Colonic mucosa (tissue), 4 donors: ENCODE measurements around the gene DPY19L3. TPM values are rescaled to one million over a fixed set of nuclear protein-coding genes. Genes with fewer than 3 reads are reported as not detected.

Experiments
- DNase-seq: peaks from one replicate; pipeline ENCODE4 v3.0.0-alpha.2; 2020
- H3K27ac ChIP-seq: fragments of 200-600 bp; one replicate; pipeline ENCODE4 v1.8.0; 2021
- H3K27me3 ChIP-seq: fragments of 200-600 bp; one replicate; pipeline ENCODE4 v1.8.0; 2021
- H3K36me3 ChIP-seq: fragments of 200-600 bp; one replicate; pipeline ENCODE4 v1.8.0; 2021
- H3K4me1 ChIP-seq: fragments of 200-600 bp; one replicate; pipeline ENCODE4 v1.8.0; 2021; ENCODE audit warnings: mild to moderate bottlenecking
- H3K4me3 ChIP-seq: fragments of 200-600 bp; one replicate; pipeline ENCODE4 v1.8.0; 2021
- H3K9ac ChIP-seq, 2 donors: one replicate each; pipeline ENCODE4 v1.7.0; 2013; ENCODE audit warnings: control low read depth in 2 of 2, low read depth in 2 of 2, low read length in 2 of 2
- H3K9me3 ChIP-seq: fragments of 200-600 bp; one replicate; pipeline ENCODE4 v1.8.0; 2021
- CTCF ChIP-seq: fragments of 200-600 bp; IDR thresholded peaks from one replicate; pipeline ENCODE4 v1.8.0; 2022; ENCODE audit warnings: antibody characterized with exemption, mild to moderate bottlenecking
- intact Hi-C: fragments of 100-400 bp; cut with DNase I; formaldehyde crosslinking; loops from one replicate; pipeline ENCODE4 v1.14.1; 2022
- total RNA-seq, 2 donors: library from RNA; stranded (reverse); fragmentation: NEBNext Ultra II Directional in 1 of 2; extraction: Animal tissue kit (Norgen Biotek cat#: 25700) in 1 of 2; gene quantifications; one replicate each; pipeline ENCODE4 v1.2.1, GENCODE V29; 2021
- donor health status: healthy.
- donor health status: DM: no; HTN: no; CAD: no.
- donor health status: DM: no; HTN: no; CAD: no.

Gene DPY19L3, protein sequence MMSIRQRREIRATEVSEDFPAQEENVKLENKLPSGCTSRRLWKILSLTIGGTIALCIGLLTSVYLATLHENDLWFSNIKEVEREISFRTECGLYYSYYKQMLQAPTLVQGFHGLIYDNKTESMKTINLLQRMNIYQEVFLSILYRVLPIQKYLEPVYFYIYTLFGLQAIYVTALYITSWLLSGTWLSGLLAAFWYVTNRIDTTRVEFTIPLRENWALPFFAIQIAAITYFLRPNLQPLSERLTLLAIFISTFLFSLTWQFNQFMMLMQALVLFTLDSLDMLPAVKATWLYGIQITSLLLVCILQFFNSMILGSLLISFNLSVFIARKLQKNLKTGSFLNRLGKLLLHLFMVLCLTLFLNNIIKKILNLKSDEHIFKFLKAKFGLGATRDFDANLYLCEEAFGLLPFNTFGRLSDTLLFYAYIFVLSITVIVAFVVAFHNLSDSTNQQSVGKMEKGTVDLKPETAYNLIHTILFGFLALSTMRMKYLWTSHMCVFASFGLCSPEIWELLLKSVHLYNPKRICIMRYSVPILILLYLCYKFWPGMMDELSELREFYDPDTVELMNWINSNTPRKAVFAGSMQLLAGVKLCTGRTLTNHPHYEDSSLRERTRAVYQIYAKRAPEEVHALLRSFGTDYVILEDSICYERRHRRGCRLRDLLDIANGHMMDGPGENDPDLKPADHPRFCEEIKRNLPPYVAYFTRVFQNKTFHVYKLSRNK
- total RNA-seq: 10 to 100 TPM; 12.1 to 13.6 TPM

- no peaks in the 10 kb centered on the region for H3K4me1 ChIP-seq
- peak within 1 kb of the TSS; percentile 81 to 96 for H3K9ac ChIP-seq
- no peaks in the 10 kb centered on the region for H3K27me3 ChIP-seq
- peak; percentile 96 for DNase-seq
- no peaks in the 10 kb centered on the region for H3K9me3 ChIP-seq
- intact Hi-C loops: loop anchor here (10.0 kb wide), 1 partner anchor 61 kb away; the partner anchor contains the start of gene ZNF507
- H3K27ac ChIP-seq: peak within 1 kb of the TSS; percentile 99
- peak within 1 kb of the TSS; percentile 88 for H3K4me3 ChIP-seq
- no peak for TF ChIP-seq CTCF
- no peaks in the 10 kb centered on the region for H3K36me3 ChIP-seq
Measured at GRCh38 chr19:32405431-32406160, at the start of gene DPY19L3. TSS of gene DPY19L3 (plus strand) at chr19:32405770. CDS start at chr19:32408254, 2,484 bp downstream.

- Histone ChIP-seq H3K4me1 (no peaks in the 10 kb centered on the region), H3K9me3 (no peaks in the 10 kb centered on the region), H3K27ac (no peak overlapping the region), H3K4me3 (no peak overlapping the region), H3K27me3 (no peaks in the 10 kb centered on the region), H3K36me3 (no peaks in the 10 kb centered on the region), H3K9ac (no peak overlapping the region)
- no peak for TF ChIP-seq CTCF
- intact Hi-C loops: no loop called here
- no peak for DNase-seq
Measured at GRCh38 chr19:32357720-32358119, 47.9 kb upstream of the DPY19L3 start.

DNA sequence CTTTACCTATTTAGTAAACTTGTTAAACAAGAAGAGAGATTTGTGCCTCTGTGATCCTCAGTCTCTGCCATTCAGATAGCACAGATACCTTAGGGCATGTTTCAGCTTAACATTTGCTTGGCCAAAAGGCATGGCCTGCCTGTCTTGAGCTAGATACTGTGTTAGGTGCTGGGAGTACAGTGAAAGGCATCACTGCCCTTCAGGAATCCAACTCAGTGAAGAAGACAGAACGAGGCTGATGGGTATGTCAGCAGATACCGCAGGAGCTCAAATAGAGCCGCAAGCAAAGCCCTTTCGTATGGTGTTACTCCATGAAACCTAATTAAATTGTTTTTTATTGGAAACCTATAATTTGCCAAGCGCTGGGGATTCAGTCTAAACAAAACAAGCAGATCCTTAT is 47.2 kb upstream of the DPY19L3 start:
- no peak overlapping the region for H3K9ac ChIP-seq
- H3K36me3 ChIP-seq: no peaks in the 10 kb centered on the region
- H3K27ac ChIP-seq: no peak overlapping the region
- no peaks in the 10 kb centered on the region for H3K4me1 ChIP-seq
- no peak overlapping the region for H3K4me3 ChIP-seq
- no peak for DNase-seq
- no peaks in the 10 kb centered on the region for H3K9me3 ChIP-seq
- TF ChIP-seq CTCF: no peak
- H3K27me3 ChIP-seq: no peaks in the 10 kb centered on the region
- intact Hi-C loops: no loop called here

DNA sequence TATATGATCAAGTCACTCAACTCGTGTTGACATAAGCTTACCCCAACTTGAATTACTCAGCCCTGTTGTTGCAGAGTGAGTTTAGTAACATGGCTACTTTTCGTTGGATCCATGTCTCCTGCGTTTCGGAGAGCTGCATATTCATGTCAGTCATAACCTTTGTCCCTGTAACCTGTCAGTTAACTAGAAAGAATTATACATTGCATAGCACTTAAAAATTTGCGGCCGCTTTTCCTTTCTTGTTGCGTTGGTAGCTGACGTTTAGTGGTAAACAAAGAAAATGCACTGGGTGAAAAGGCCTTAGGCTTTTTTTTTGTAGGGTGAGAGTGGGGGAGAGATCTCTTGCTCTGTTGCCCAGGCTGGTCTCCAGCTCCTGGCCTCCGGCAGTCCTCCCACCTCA is 46.0 kb upstream of the DPY19L3 start:
- intact Hi-C loops: no loop called here
- no peak overlapping the region for H3K27ac ChIP-seq
- no peaks in the 10 kb centered on the region for H3K27me3 ChIP-seq
- no peaks in the 10 kb centered on the region for H3K4me1 ChIP-seq
- H3K9ac ChIP-seq: no peak overlapping the region
- no peak overlapping the region for H3K4me3 ChIP-seq
- H3K9me3 ChIP-seq: no peaks in the 10 kb centered on the region
- DNase-seq: no peak
- no peak for TF ChIP-seq CTCF
- H3K36me3 ChIP-seq: no peaks in the 10 kb centered on the region

GRCh38 chr19:32361574-32362317 is 43.8 kb upstream of the DPY19L3 start:
- no peak for TF ChIP-seq CTCF
- Histone ChIP-seq H3K4me1 (no peaks in the 10 kb centered on the region), H3K9ac (no peak overlapping the region), H3K36me3 (no peaks in the 10 kb centered on the region), H3K27ac (no peak overlapping the region), H3K9me3 (no peaks in the 10 kb centered on the region), H3K4me3 (no peak overlapping the region), H3K27me3 (no peaks in the 10 kb centered on the region)
- DNase-seq: no peak
- intact Hi-C loops: no loop called here
